CD4-positive, alpha-beta T cell (primary cell): ENCODE data around the gene ACRBP. TPM values are rescaled to one million over a fixed set of nuclear protein-coding genes. Genes with fewer than 3 reads are reported as not detected.
A peak's percentile ranks its signal among the peaks of the same experiment; 100 is the strongest.

Experiments
- ATAC-seq: fragments of 200-7000 bp; cut with Tn5 transposase; one replicate; pipeline ENCODE4 v1.10.0; 2022; ENCODE audit warnings: mild to moderate bottlenecking; ENCODE audit not compliant: poor library complexity
- CTCF ChIA-PET: fragments of 350-600 bp; sonication (Branson Sonifier 250); formaldehyde crosslinking; loops from one replicate; lab custom pipeline; 2021; ENCODE audit warnings: antibody characterized with exemption, inconsistent platforms; lab: Charles Lee
- POLR2A ChIA-PET: fragments of 350-600 bp; sonication (Branson Sonifier 250); formaldehyde crosslinking; loops from one replicate; lab custom pipeline; 2021; ENCODE audit warnings: antibody characterized with exemption, inconsistent platforms; lab: Charles Lee
- DNase-seq, 14 experiments: peaks; one replicate each; pipeline ENCODE4 v3.0.0-alpha.2; 2013 to 2020; ENCODE audit warnings: mixed read lengths in 2 of 14
- H3K27ac ChIP-seq, 2 donors: one replicate each; pipeline versions ENCODE4 v1.5.1 to v1.7.0; 2013; ENCODE audit warnings: low read length in 2 of 2, low read depth in 1 of 2, mild to moderate bottlenecking in 1 of 2
- H3K27me3 ChIP-seq, 2 experiments: 1 replicate in 1 of 2; 2 replicates in 1 of 2; pipeline versions ENCODE4 v1.6.1 to v1.7.0; 2013; ENCODE audit warnings: low read length in 2 of 2, control low read depth in 1 of 2, mild to moderate bottlenecking in 1 of 2, moderate library complexity in 1 of 2; ENCODE audit not compliant: insufficient read depth in 2 of 2, control insufficient read depth in 1 of 2
- H3K36me3 ChIP-seq: one replicate; pipeline ENCODE4 v1.6.1; 2013; ENCODE audit warnings: low read length, control low read depth; ENCODE audit not compliant: insufficient read depth
- H3K4me1 ChIP-seq: one replicate; pipeline ENCODE4 v1.6.1; 2013; ENCODE audit warnings: low read length, control low read depth; ENCODE audit not compliant: insufficient read depth
- H3K4me3 ChIP-seq: one replicate; pipeline ENCODE4 v1.5.1; 2013; ENCODE audit warnings: mild to moderate bottlenecking, low read length, moderate library complexity
- H3K9me3 ChIP-seq, 2 experiments: 1 replicate in 1 of 2; 2 replicates in 1 of 2; pipeline versions ENCODE4 v1.6.1 to v1.7.0; 2013; ENCODE audit warnings: low read length in 2 of 2, mild to moderate bottlenecking in 2 of 2, control low read depth in 1 of 2, moderate library complexity in 1 of 2; ENCODE audit not compliant: control insufficient read depth in 1 of 2, insufficient read depth in 1 of 2
- H3K27ac Mint-ChIP-seq: one replicate; pipeline ENCODE4 v1.8.0; 2020; ENCODE audit warnings: mixed read lengths
- H3K27me3 Mint-ChIP-seq: one replicate; pipeline ENCODE4 v1.8.0; 2021; ENCODE audit warnings: mixed read lengths
- H3K36me3 Mint-ChIP-seq: one replicate; pipeline ENCODE4 v1.8.0; 2021; ENCODE audit warnings: low read depth, mixed read lengths
- H3K4me1 Mint-ChIP-seq: one replicate; pipeline ENCODE4 v1.8.0; 2021; ENCODE audit warnings: low read depth, mixed read lengths
- H3K4me3 Mint-ChIP-seq: one replicate; pipeline ENCODE4 v1.8.0; 2020; ENCODE audit warnings: mild to moderate bottlenecking, mixed read lengths
- H3K9me3 Mint-ChIP-seq: one replicate; pipeline ENCODE4 v1.8.0; 2020; ENCODE audit warnings: mixed read lengths
- CTCF ChIP-seq: fragments of 200-600 bp; IDR thresholded peaks from one replicate; pipeline ENCODE4 v1.8.0; 2022; ENCODE audit warnings: antibody characterized with exemption, mild to moderate bottlenecking
- intact Hi-C, 2 experiments: fragments of 100-400 bp; cut with DNase I in 1 of 2; cut with micrococcal nuclease in 1 of 2; formaldehyde crosslinking; loops; one replicate each; pipeline versions ENCODE4 v1.15.1 to v1.9.0; 2023 to 2025; cut with DNase I, micrococcal nuclease
- total RNA-seq, 174 experiments: library from RNA in 2 of 174; stranded (reverse) in 2 of 174; gene quantifications; one replicate each; pipeline ENCODE4 v1.2.3 and lab custom pipeline; 2021 to 2026

ACRBP gene
- total RNA-seq, 2 experiments from 2014 or later, result 0.58 to 0.95 TPM

- no peaks in the 10 kb centered on the region for H3K27me3 Mint-ChIP-seq
- Histone ChIP-seq H3K27me3 (no peaks in the 10 kb centered on the region), H3K4me1 (peaks cover 49% of the 10 kb centered on the region), H3K9me3 (no peaks in the 10 kb centered on the region), H3K36me3 (no peaks in the 10 kb centered on the region), H3K27ac (peak overlapping the region; percentile 58 to 70), H3K4me3 (no peak overlapping the region)
- TF ChIP-seq CTCF, result no peak
- H3K36me3 Mint-ChIP-seq, result no peaks in the 10 kb centered on the region
- CTCF ChIA-PET, result interaction anchor here (1.2 kb wide), 1 partner anchor 11 kb away, joined by 3 read pairs; no protein-coding TSS in a partner anchor
- intact Hi-C loops, result no loop called here
- POLR2A ChIA-PET, result interaction anchor here (0.7 to 4.4 kb wide), 21 partner anchors 10 to 330 kb away, joined by 3 to 21 read pairs (median 4); partner anchors contain the start of genes C12orf57, CDCA3, COPS7A and ENO2
- H3K27ac Mint-ChIP-seq, result peak overlapping the region; percentile 84
- ATAC-seq (peak; percentile 7), DNase-seq (peak in 5 of 14 experiments; percentile 27 to 70 (median 44))
- peaks cover 47% of the 10 kb centered on the region for H3K4me1 Mint-ChIP-seq
- no peaks in the 10 kb centered on the region for H3K9me3 Mint-ChIP-seq
- H3K4me3 Mint-ChIP-seq, result no peak overlapping the region
Measured at GRCh38 chr12:6613015-6613775, 34.0 kb downstream of the ACRBP start.

GRCh38 chr12:6612652-6613014 lies 34.6 kb downstream of the ACRBP start:
- Mint-ChIP-seq H3K27me3 (no peaks in the 10 kb centered on the region), H3K4me3 (peak overlapping the region; percentile 53), H3K27ac (peak overlapping the region; percentile 84), H3K36me3 (no peaks in the 10 kb centered on the region), H3K4me1 (peaks cover 43% of the 10 kb centered on the region), H3K9me3 (no peaks in the 10 kb centered on the region)
- Histone ChIP-seq H3K36me3 (no peaks in the 10 kb centered on the region), H3K27ac (peak overlapping the region; percentile 58 to 63), H3K4me3 (peak overlapping the region; percentile 29), H3K9me3 (no peaks in the 10 kb centered on the region), H3K27me3 (no peaks in the 10 kb centered on the region), H3K4me1 (peaks cover 49% of the 10 kb centered on the region)
- ChIA-PET POLR2A (interaction anchor here (0.7 to 4.4 kb wide), 13 partner anchors 9 to 325 kb away, joined by 3 to 21 read pairs (median 4); partner anchors contain the start of genes COPS7A, LPAR5, MRPL51 and NOP2), CTCF (interaction anchor here (1.2 kb wide), 1 partner anchor 12 kb away, joined by 3 read pairs; no protein-coding TSS in a partner anchor)
- no peak for DNase-seq
- intact Hi-C loops, result no loop called here
- no peak for TF ChIP-seq CTCF
- no peak for ATAC-seq

- DNase-seq (peak in 9 of 14 experiments; percentile 20 to 73 (median 51)), ATAC-seq (no peak)
- CTCF ChIA-PET, result interaction anchor here (1.2 kb wide), 1 partner anchor 12 kb away, joined by 3 read pairs; no protein-coding TSS in a partner anchor
- no peaks in the 10 kb centered on the region for H3K27me3 Mint-ChIP-seq
- H3K9me3 Mint-ChIP-seq, result no peaks in the 10 kb centered on the region
- Histone ChIP-seq H3K27ac (peak overlapping the region; percentile 58 to 63), H3K27me3 (no peaks in the 10 kb centered on the region), H3K4me3 (peak overlapping the region; percentile 29), H3K36me3 (no peaks in the 10 kb centered on the region), H3K9me3 (no peaks in the 10 kb centered on the region), H3K4me1 (peaks cover 50% of the 10 kb centered on the region)
- H3K27ac Mint-ChIP-seq, result peak overlapping the region; percentile 84
- no peaks in the 10 kb centered on the region for H3K36me3 Mint-ChIP-seq
- intact Hi-C loops, result no loop called here
- POLR2A ChIA-PET, result interaction anchor here (0.7 to 4.4 kb wide), 11 partner anchors 9 to 326 kb away, joined by 3 to 21 read pairs (median 4); partner anchors contain the start of genes COPS7A, LPAR5, MRPL51 and NOP2
- peak overlapping the region; percentile 53 for H3K4me3 Mint-ChIP-seq
- no peak for TF ChIP-seq CTCF
- peaks cover 41% of the 10 kb centered on the region for H3K4me1 Mint-ChIP-seq
Measured at GRCh38 chr12:6612247-6612646, 35.0 kb downstream of the ACRBP start.
